Natural killer cell treated with Interleukin-12 subunit alpha and Interleukin-12 subunit beta and Interleukin-15 and Interleukin-18, amount 100 ng/mL, for 72 hours (primary cell): ENCODE measurements around the gene PDIA6. TPM values are rescaled to one million over a fixed set of nuclear protein-coding genes. Genes with fewer than 3 reads are reported as not detected.
"Not testable (repeated sequence)": the region's sequence is repeated elsewhere in the genome, so short reads cannot be mapped to it uniquely, and the experiment has no call there.

Experiments
- ATAC-seq, 2 donors: fragments of 150-1000 bp; cut with Tn5 transposase in 1 of 2; sonication (Bioruptor Pico), chemical (Tn5 transposase) in 1 of 2; 2 replicates each; pipeline ENCODE4 v1.10.0; 2021
- DNase-seq: peaks from one replicate; pipeline ENCODE4 v3.0.0; 2022; ENCODE audit warnings: low spot score
- H3K27ac Mint-ChIP-seq, 2 donors: 1 replicate in 1 of 2; 2 replicates in 1 of 2; pipeline ENCODE4 v1.8.0; 2022; ENCODE audit warnings: mixed read lengths in 2 of 2, mild to moderate bottlenecking in 1 of 2, moderate library complexity in 1 of 2
- H3K27me3 Mint-ChIP-seq, 2 donors: 1 replicate in 1 of 2; 2 replicates in 1 of 2; pipeline ENCODE4 v1.8.0; 2022; ENCODE audit warnings: mixed read lengths in 2 of 2
- H3K36me3 Mint-ChIP-seq: one replicate; pipeline ENCODE4 v1.8.0; 2022; ENCODE audit warnings: mixed read lengths
- H3K4me1 Mint-ChIP-seq, 2 donors: 1 replicate in 1 of 2; 2 replicates in 1 of 2; pipeline ENCODE4 v1.8.0; 2022; ENCODE audit warnings: low read depth in 2 of 2, mixed read lengths in 2 of 2, mild to moderate bottlenecking in 1 of 2
- H3K4me3 Mint-ChIP-seq: one replicate; pipeline ENCODE4 v1.8.0; 2022; ENCODE audit warnings: mixed read lengths
- H3K9me3 Mint-ChIP-seq: 2 replicates; pipeline ENCODE4 v1.8.0; 2022; ENCODE audit warnings: mixed read lengths
- total RNA-seq, 2 donors: library from RNA; stranded (reverse); gene quantifications; one replicate each; pipeline ENCODE4 v1.2.3, GENCODE V29; 2022

PDIA6 gene
- total RNA-seq, 2 donors from 2014 or later: 214 to 236 TPM

- no peaks in the 10 kb centered on the region for H3K27me3 Mint-ChIP-seq
- DNase-seq (no peak), ATAC-seq (peak; percentile 89 to 90)
- H3K4me3 Mint-ChIP-seq: peak overlapping the region; percentile 53
- peaks cover 36% of the 10 kb centered on the region for H3K36me3 Mint-ChIP-seq
- H3K4me1 Mint-ChIP-seq: peaks cover 22 to 26% of the 10 kb centered on the region in 2 donors
- H3K9me3 Mint-ChIP-seq: no peaks in the 10 kb centered on the region
- H3K27ac Mint-ChIP-seq: peak overlapping the region; percentile 64 to 86
Observed at GRCh38 chr2:10790228-10790973, 22.2 kb downstream of the PDIA6 start.

- Mint-ChIP-seq H3K4me3 (no peak overlapping the region), H3K36me3 (peaks cover 39% of the 10 kb centered on the region), H3K9me3 (no peaks in the 10 kb centered on the region), H3K27ac (no peak overlapping the region), H3K27me3 (no peaks in the 10 kb centered on the region), H3K4me1 (peaks cover 22 to 26% of the 10 kb centered on the region in 2 donors)
- ATAC-seq (no peak), DNase-seq (no peak)
Observed at GRCh38 chr2:10788855-10789254, 23.7 kb downstream of the PDIA6 start.

- no peaks in the 10 kb centered on the region for H3K9me3 Mint-ChIP-seq
- H3K27me3 Mint-ChIP-seq: no peaks in the 10 kb centered on the region
- H3K27ac Mint-ChIP-seq: no peak overlapping the region
- ATAC-seq: no peak
- no peak overlapping the region for H3K4me3 Mint-ChIP-seq
- DNase-seq: no peak
- peaks cover 19% of the 10 kb centered on the region in 2 donors for H3K4me1 Mint-ChIP-seq
- peaks cover 50% of the 10 kb centered on the region for H3K36me3 Mint-ChIP-seq
Observed at GRCh38 chr2:10787176-10787968, 25.2 kb downstream of the PDIA6 start.

DNA sequence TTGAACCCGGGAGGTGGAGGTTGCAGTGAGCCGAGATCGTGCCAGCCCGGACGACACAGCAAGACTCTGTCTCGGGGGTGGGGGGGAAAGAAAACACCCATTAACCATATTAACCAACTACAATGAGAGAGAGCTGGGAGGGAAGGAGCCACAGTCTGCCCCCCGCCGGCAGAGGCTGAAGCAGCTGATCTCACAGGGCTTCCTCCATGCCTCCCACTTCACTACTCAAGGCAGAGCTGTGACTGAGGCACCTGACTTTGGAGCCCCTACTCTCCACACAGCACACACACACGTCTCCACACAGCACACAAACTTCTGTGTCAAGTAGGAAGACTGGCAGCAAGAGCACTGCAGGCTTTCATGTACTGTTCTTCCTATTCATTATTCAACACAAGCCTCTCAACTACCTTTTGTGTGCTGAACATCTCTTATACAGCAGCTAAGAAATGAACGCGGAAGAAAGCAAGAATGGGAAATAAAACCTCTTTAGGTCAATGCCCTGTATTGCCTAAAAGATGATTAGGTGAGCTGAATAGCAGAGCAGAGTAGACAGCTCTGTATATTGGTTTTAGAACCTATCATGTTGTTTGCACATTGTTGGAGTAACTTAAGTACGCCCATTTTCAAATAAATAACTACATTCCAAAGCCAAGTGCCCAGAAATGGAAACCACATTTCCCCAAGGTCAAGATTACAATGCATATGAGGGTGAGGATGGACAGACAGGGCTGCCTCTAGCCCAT lies 26.2 kb downstream of the PDIA6 start:
- Mint-ChIP-seq H3K4me3 (no peak overlapping the region), H3K36me3 (peaks cover 45% of the 10 kb centered on the region), H3K27me3 (no peaks in the 10 kb centered on the region), H3K9me3 (no peaks in the 10 kb centered on the region), H3K27ac (no peak overlapping the region), H3K4me1 (peaks cover 11 to 16% of the 10 kb centered on the region in 2 donors)
- no peak for DNase-seq
- ATAC-seq: no peak

DNA sequence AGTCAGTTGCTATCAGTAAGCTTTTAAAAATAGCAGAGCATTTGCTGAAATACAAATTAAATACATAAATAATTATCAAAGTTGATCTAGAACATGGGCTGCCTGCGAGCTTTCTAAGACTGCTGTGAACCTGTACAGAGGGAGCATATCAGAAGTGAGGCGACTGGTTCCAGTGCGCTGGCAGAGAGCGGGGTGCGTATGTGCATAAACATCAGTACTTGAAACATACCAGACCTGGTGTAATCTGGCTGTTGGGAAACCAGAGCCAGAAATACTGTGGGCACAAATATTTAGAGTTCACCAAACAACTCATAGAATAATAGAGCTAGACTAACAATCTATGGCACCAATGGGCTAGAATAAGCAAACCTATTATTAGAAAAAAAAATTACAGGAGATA lies 27.3 kb downstream of the PDIA6 start:
- Mint-ChIP-seq H3K4me1 (peaks cover 2 to 6% of the 10 kb centered on the region in 2 donors), H3K9me3 (no peaks in the 10 kb centered on the region), H3K27me3 (no peaks in the 10 kb centered on the region), H3K27ac (no peak overlapping the region), H3K36me3 (peaks cover 36% of the 10 kb centered on the region), H3K4me3 (no peak overlapping the region)
- ATAC-seq (no peak), DNase-seq (no peak)

- ATAC-seq (no peak), DNase-seq (no peak)
- Mint-ChIP-seq H3K9me3 (no peaks in the 10 kb centered on the region), H3K27ac (no peak overlapping the region), H3K36me3 (peaks cover 35% of the 10 kb centered on the region), H3K4me1 (peaks cover 0 to 7% of the 10 kb centered on the region in 2 donors), H3K4me3 (no peak overlapping the region), H3K27me3 (no peaks in the 10 kb centered on the region)
Observed at GRCh38 chr2:10784719-10785118, 27.9 kb downstream of the PDIA6 start.

- ATAC-seq (no peak), DNase-seq (no peak)
- no peaks in the 10 kb centered on the region for H3K27me3 Mint-ChIP-seq
- no peak overlapping the region for H3K27ac Mint-ChIP-seq
- peaks cover 0 to 7% of the 10 kb centered on the region in 2 donors for H3K4me1 Mint-ChIP-seq
- no peaks in the 10 kb centered on the region for H3K9me3 Mint-ChIP-seq
- H3K4me3 Mint-ChIP-seq: no peak overlapping the region
- H3K36me3 Mint-ChIP-seq: peaks cover 35% of the 10 kb centered on the region
Observed at GRCh38 chr2:10783421-10783820, 29.2 kb downstream of the PDIA6 start.

- H3K9me3 Mint-ChIP-seq: no peaks in the 10 kb centered on the region
- H3K4me1 Mint-ChIP-seq: peaks cover 0 to 3% of the 10 kb centered on the region in 2 donors
- ATAC-seq: no peak
- H3K27ac Mint-ChIP-seq: no peak overlapping the region
- no peak for DNase-seq
- H3K4me3 Mint-ChIP-seq: no peak overlapping the region
- H3K36me3 Mint-ChIP-seq: peaks cover 20% of the 10 kb centered on the region
- H3K27me3 Mint-ChIP-seq: no peaks in the 10 kb centered on the region
Observed at GRCh38 chr2:10781746-10782145, 30.8 kb downstream of the PDIA6 start.

DNA sequence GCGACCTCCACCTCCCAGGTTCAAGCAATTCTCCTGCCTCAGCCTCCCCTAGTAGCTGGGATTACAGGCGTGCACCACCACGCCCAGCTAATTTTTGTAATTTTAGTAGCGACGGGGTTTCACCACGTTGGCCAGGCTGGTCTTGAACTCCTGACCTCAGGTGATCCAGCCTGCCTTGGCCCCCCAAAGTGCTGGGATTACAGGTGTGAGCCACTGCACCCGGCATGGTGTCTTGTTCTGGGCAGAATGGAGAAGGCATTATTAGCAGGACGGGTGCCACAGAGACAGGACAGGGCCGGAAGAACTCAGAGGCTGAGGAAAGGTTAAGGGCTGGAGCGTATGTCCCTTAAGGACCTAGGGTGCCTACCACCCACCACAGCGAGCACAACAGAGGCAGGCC lies 31.8 kb downstream of the PDIA6 start:
- ATAC-seq, H3K9me3 Mint-ChIP-seq, H3K27ac Mint-ChIP-seq, DNase-seq, H3K27me3 Mint-ChIP-seq, H3K4me3 Mint-ChIP-seq, H3K4me1 Mint-ChIP-seq: not testable (repeated sequence)
- peaks cover 15% of the 10 kb centered on the region for H3K36me3 Mint-ChIP-seq

GRCh38 chr2:10780491-10780820 lies 32.1 kb downstream of the PDIA6 start:
- no peak for ATAC-seq
- peaks cover 15% of the 10 kb centered on the region for H3K36me3 Mint-ChIP-seq
- no peak overlapping the region for H3K4me3 Mint-ChIP-seq
- no peaks in the 10 kb centered on the region for H3K27me3 Mint-ChIP-seq
- no peak overlapping the region for H3K27ac Mint-ChIP-seq
- DNase-seq: no peak
- no peaks in the 10 kb centered on the region for H3K9me3 Mint-ChIP-seq
- H3K4me1 Mint-ChIP-seq: peaks cover 0 to 3% of the 10 kb centered on the region in 2 donors

GRCh38 chr2:10779776-10780490 lies 32.7 kb downstream of the PDIA6 start:
- no peaks in the 10 kb centered on the region for H3K27me3 Mint-ChIP-seq
- peaks cover 15% of the 10 kb centered on the region for H3K36me3 Mint-ChIP-seq
- H3K27ac Mint-ChIP-seq: no peak overlapping the region
- H3K4me3 Mint-ChIP-seq: no peak overlapping the region
- DNase-seq (no peak), ATAC-seq (no peak)
- no peaks in the 10 kb centered on the region for H3K9me3 Mint-ChIP-seq
- H3K4me1 Mint-ChIP-seq: peaks cover 0 to 3% of the 10 kb centered on the region in 2 donors

- DNase-seq (no peak), ATAC-seq (no peak)
- H3K4me1 Mint-ChIP-seq: peaks cover 0 to 3% of the 10 kb centered on the region in 2 donors
- no peak overlapping the region for H3K4me3 Mint-ChIP-seq
- no peaks in the 10 kb centered on the region for H3K9me3 Mint-ChIP-seq
- no peak overlapping the region for H3K27ac Mint-ChIP-seq
- no peaks in the 10 kb centered on the region for H3K27me3 Mint-ChIP-seq
- peaks cover 9% of the 10 kb centered on the region for H3K36me3 Mint-ChIP-seq
Observed at GRCh38 chr2:10778724-10779115, 33.9 kb downstream of the PDIA6 start.

- Mint-ChIP-seq H3K27ac (no peak overlapping the region), H3K4me3 (no peak overlapping the region), H3K9me3 (no peaks in the 10 kb centered on the region), H3K36me3 (peaks cover 3% of the 10 kb centered on the region), H3K4me1 (peaks cover 0 to 3% of the 10 kb centered on the region in 2 donors), H3K27me3 (no peaks in the 10 kb centered on the region)
- ATAC-seq: peak in 1 of 2 donors; percentile 8
- DNase-seq: no peak
Observed at GRCh38 chr2:10777842-10778723, 34.5 kb downstream of the PDIA6 start.
